KMS-11 (cell line): Measurements from ENCODE around the gene GLI2.

ENCODE experiments used
- H2AFZ ChIP-seq: fragments of 200-600 bp; sonication (generic); 2 replicates; pipeline ENCODE4 v1.6.1; 2016; ENCODE audit warnings: antibody characterized with exemption, mixed run types, low read depth
- H3K27ac ChIP-seq: fragments of 200-600 bp; sonication (generic); 2 replicates; pipeline ENCODE4 v1.6.1; 2016; ENCODE audit warnings: mild to moderate bottlenecking, mixed run types
- H3K27me3 ChIP-seq: fragments of 200-600 bp; sonication (generic); 2 replicates; pipeline ENCODE4 v1.6.1; 2017; ENCODE audit warnings: mild to moderate bottlenecking, low read depth, mixed run types, moderate library complexity; ENCODE audit not compliant: insufficient read depth
- H3K36me3 ChIP-seq: fragments of 200-600 bp; sonication (generic); 2 replicates; pipeline ENCODE4 v1.6.1; 2017; ENCODE audit warnings: mild to moderate bottlenecking, mixed run types; ENCODE audit not compliant: insufficient read depth
- H3K4me1 ChIP-seq: fragments of 200-600 bp; sonication (generic); 2 replicates; pipeline ENCODE4 v1.6.1; 2016; ENCODE audit warnings: mild to moderate bottlenecking, low read depth, mixed run types; ENCODE audit not compliant: poor library complexity, severe bottlenecking
- H3K4me2 ChIP-seq: fragments of 200-600 bp; sonication (generic); 2 replicates; pipeline ENCODE4 v1.7.0; 2016; ENCODE audit warnings: mild to moderate bottlenecking, mixed run types
- H3K4me3 ChIP-seq: fragments of 200-600 bp; sonication (generic); IDR thresholded peaks from 2 replicates; pipeline ENCODE4 v1.6.1; 2017; ENCODE audit warnings: low read depth, low read length, mixed read lengths; ENCODE audit not compliant: insufficient read depth
- H3K79me2 ChIP-seq: fragments of 200-600 bp; sonication (generic); 2 replicates; pipeline ENCODE4 v1.6.1; 2016; ENCODE audit warnings: low read depth, mixed run types; ENCODE audit not compliant: insufficient read depth
- H3K9ac ChIP-seq: fragments of 200-600 bp; sonication (generic); 2 replicates; pipeline ENCODE4 v1.6.1; 2016; ENCODE audit warnings: mild to moderate bottlenecking, mixed run types
- H4K20me1 ChIP-seq: fragments of 200-600 bp; sonication (generic); 2 replicates; pipeline ENCODE4 v1.6.1; 2016; ENCODE audit warnings: mild to moderate bottlenecking, mixed run types; ENCODE audit not compliant: insufficient read depth
- TF ChIP-seq, protein P1 (sequence below): fragments of 200-600 bp; sonication (generic); conservative IDR thresholded peaks from 2 replicates; pipeline ENCODE4 v1.6.1; 2017; ENCODE audit warnings: low read depth, mild to moderate bottlenecking, antibody characterized with exemption, low read length, moderate library complexity, mixed read lengths

GLI2 gene

GRCh38 chr2:120735746-120736170 is at the start of gene GLI2:
TSS of gene GLI2 (plus strand) at chr2:120735868. CDS start at chr2:120797321, 61,453 bp downstream.
- no peak within 1 kb of the TSS for H3K4me3 ChIP-seq
- H3K27ac ChIP-seq: no peak within 1 kb of the TSS
- H3K36me3 ChIP-seq: no peaks in the 10 kb centered on the region
- H3K9ac ChIP-seq: no peak within 1 kb of the TSS
- H4K20me1 ChIP-seq: no peaks in the 10 kb centered on the region
- no peaks in the 10 kb centered on the region for H3K79me2 ChIP-seq
- H3K4me1 ChIP-seq: no peaks in the 10 kb centered on the region
- peaks cover 3% of the 10 kb centered on the region; the same call in 1 of the 2 replicates for H3K27me3 ChIP-seq
- H2AFZ ChIP-seq: peak within 1 kb of the TSS; percentile 49
- H3K4me2 ChIP-seq: peak within 1 kb of the TSS; percentile 57
- TF ChIP-seq, protein P1, sequence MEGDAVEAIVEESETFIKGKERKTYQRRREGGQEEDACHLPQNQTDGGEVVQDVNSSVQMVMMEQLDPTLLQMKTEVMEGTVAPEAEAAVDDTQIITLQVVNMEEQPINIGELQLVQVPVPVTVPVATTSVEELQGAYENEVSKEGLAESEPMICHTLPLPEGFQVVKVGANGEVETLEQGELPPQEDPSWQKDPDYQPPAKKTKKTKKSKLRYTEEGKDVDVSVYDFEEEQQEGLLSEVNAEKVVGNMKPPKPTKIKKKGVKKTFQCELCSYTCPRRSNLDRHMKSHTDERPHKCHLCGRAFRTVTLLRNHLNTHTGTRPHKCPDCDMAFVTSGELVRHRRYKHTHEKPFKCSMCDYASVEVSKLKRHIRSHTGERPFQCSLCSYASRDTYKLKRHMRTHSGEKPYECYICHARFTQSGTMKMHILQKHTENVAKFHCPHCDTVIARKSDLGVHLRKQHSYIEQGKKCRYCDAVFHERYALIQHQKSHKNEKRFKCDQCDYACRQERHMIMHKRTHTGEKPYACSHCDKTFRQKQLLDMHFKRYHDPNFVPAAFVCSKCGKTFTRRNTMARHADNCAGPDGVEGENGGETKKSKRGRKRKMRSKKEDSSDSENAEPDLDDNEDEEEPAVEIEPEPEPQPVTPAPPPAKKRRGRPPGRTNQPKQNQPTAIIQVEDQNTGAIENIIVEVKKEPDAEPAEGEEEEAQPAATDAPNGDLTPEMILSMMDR: peak; percentile 28

GRCh38 chr2:120685974-120686297 is 49.7 kb upstream of the GLI2 start:
- Histone ChIP-seq H3K79me2 (no peaks in the 10 kb centered on the region), H3K36me3 (no peaks in the 10 kb centered on the region), H3K9ac (no peak overlapping the region), H3K4me1 (no peaks in the 10 kb centered on the region), H3K27ac (no peak overlapping the region), H3K4me2 (no peak overlapping the region), H4K20me1 (no peaks in the 10 kb centered on the region), H3K4me3 (no peak overlapping the region), H3K27me3 (no peaks in the 10 kb centered on the region), H2AFZ (no peak overlapping the region)
- TF ChIP-seq, protein P1: no peak

DNA sequence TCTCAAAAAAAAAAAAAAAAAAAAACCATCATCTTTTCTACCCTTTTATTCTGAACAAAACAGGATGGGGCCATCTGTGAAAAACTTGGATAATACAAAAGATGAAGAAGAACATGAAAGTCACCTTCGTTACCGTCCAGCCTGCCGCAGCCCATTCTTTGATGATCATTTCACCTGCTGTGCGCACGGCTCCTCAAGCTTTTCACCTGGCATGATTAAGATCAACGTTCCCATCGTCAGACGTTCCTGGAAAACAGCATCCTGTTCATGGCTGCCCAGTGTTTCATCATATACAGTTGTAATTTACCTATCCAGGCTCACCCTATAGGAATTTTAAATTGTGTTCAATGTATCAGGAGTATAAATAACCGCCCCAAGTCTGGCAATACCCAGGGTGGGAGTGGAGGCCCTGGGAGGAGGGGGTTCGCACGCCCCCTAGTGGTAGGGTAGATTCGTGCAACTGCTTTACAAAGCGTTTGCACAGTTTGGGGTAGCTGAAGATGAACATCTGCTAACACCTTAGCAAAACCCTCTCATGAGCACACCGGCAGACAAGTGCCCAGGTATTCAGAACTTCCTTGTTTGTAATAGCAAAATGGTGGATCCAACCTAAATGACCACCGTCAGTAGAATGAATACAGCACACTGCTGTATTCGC is 49.0 kb upstream of the GLI2 start:
- no peaks in the 10 kb centered on the region for H3K79me2 ChIP-seq
- TF ChIP-seq, protein P1: peak; percentile 47
- H2AFZ ChIP-seq: no peak overlapping the region

DNA sequence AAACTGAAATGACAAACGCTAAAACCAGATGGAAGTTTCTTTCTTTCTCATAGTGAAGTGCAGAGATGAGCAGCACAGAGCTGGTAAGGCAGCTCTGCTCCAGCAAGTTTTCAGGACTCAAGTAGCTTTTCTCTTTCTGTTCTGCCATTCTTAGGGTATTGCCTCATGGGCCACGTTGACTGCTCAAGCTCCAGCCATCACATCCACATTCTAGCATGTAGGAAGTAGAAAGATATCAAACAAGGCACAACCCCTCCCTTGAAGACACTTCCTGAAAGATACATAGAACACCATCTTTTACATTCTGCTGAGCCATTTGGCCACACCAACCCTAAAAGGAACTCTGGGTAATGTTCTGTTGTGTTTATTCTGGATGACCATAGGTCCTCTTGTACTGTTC is 48.5 kb upstream of the GLI2 start:
- Histone ChIP-seq H4K20me1 (no peaks in the 10 kb centered on the region), H3K4me2 (no peak overlapping the region), H3K4me3 (no peak overlapping the region), H3K9ac (no peak overlapping the region), H3K79me2 (no peaks in the 10 kb centered on the region), H2AFZ (no peak overlapping the region), H3K36me3 (no peaks in the 10 kb centered on the region), H3K27ac (no peak overlapping the region), H3K27me3 (no peaks in the 10 kb centered on the region), H3K4me1 (no peaks in the 10 kb centered on the region)
- TF ChIP-seq, protein P1: no peak

More for the DNA sequence above, 49.0 kb upstream of the GLI2 start:
- Histone ChIP-seq H3K36me3 (no peaks in the 10 kb centered on the region), H3K9ac (no peak overlapping the region), H3K27ac (no peak overlapping the region), H3K27me3 (no peaks in the 10 kb centered on the region), H3K4me1 (no peaks in the 10 kb centered on the region), H3K4me3 (no peak overlapping the region), H4K20me1 (no peaks in the 10 kb centered on the region), H3K4me2 (no peak overlapping the region)
